Activated CD4-positive, alpha-beta T cell treated with anti-CD3 and anti-CD28 coated beads, Interleukin-2, amount 50 U/mL, for 4 hours (primary cell): ENCODE data around the gene SERTAD1.
A peak's percentile ranks its signal among the peaks of the same experiment; 100 is the strongest.
"Not testable (repeated sequence)": the region's sequence is repeated elsewhere in the genome, so short reads cannot be mapped to it uniquely, and the experiment has no call there.

ENCODE experiments used
- DNase-seq, 2 experiments: peaks; one replicate each; pipeline ENCODE4 v3.0.0-alpha.2; 2020

The SERTAD1 gene

GRCh38 chr19:40425450-40426287 is at the start of gene SERTAD1:
Gene SERTAD1, minus strand, starts transcription at chr19:40425992. Its CDS starts 2,446 bp downstream, at chr19:40423546.
- peak; percentile 100 for DNase-seq

GRCh38 chr19:40474737-40475136 is 48.9 kb upstream of the SERTAD1 start:
- DNase-seq: no peak

GRCh38 chr19:40472516-40472915 is 46.7 kb upstream of the SERTAD1 start:
- DNase-seq: no peak

GRCh38 chr19:40471111-40471510 is 45.3 kb upstream of the SERTAD1 start:
- DNase-seq: no peak

GRCh38 chr19:40469011-40469410 is 43.2 kb upstream of the SERTAD1 start:
- no peak for DNase-seq

GRCh38 chr19:40466985-40467734 is 41.4 kb upstream of the SERTAD1 start, which contains the start of gene SPTBN4:
Gene SPTBN4, plus strand, starts transcription at chr19:40467001. Its CDS starts 5,621 bp downstream, at chr19:40472622.
- no peak for DNase-seq

GRCh38 chr19:40466219-40466984 is 40.6 kb upstream of the SERTAD1 start:
- DNase-seq: peak; percentile 71 to 81

- peak; percentile 99 for DNase-seq
These were observed 39.9 kb upstream of the SERTAD1 start, which contains the start of gene BLVRB for GRCh38 chr19:40465557-40466218. Gene BLVRB, minus strand, starts transcription at chr19:40465745. Its CDS starts 57 bp downstream, at chr19:40465688.

GRCh38 chr19:40465025-40465556 is 39.3 kb upstream of the SERTAD1 start:
- no peak for DNase-seq

GRCh38 chr19:40464059-40465024 is 38.5 kb upstream of the SERTAD1 start:
- peak; percentile 77 to 79 for DNase-seq

GRCh38 chr19:40463587-40464037 is 37.8 kb upstream of the SERTAD1 start:
- not testable (repeated sequence) for DNase-seq

- DNase-seq: no peak
These were observed 36.0 kb upstream of the SERTAD1 start for GRCh38 chr19:40461669-40462221.

GRCh38 chr19:40460185-40460584 is 34.4 kb upstream of the SERTAD1 start:
- no peak for DNase-seq

- DNase-seq: no peak
These were observed 32.8 kb upstream of the SERTAD1 start for GRCh38 chr19:40458597-40458974.

- no peak for DNase-seq
These were observed 32.3 kb upstream of the SERTAD1 start for GRCh38 chr19:40457953-40458596.

GRCh38 chr19:40457048-40457447 is 31.3 kb upstream of the SERTAD1 start:
- no peak for DNase-seq

- not testable (repeated sequence) for DNase-seq
These were observed 28.2 kb upstream of the SERTAD1 start for GRCh38 chr19:40453943-40454342.

GRCh38 chr19:40453151-40453735 is 27.5 kb upstream of the SERTAD1 start:
- no peak for DNase-seq

- no peak for DNase-seq
These were observed 26.2 kb upstream of the SERTAD1 start for GRCh38 chr19:40452016-40452415.
